Spleen (tissue), 11 donors: ENCODE data around the gene PRKG2. TPM values are rescaled to one million over a fixed set of nuclear protein-coding genes. Genes with fewer than 3 reads are reported as not detected.

Experiments
- DNase-seq: peaks from one replicate; pipeline ENCODE4 v3.0.0-alpha.2; 2020
- H3K27ac ChIP-seq, 8 donors: fragments of 200-600 bp; sonication (generic) in 7 of 8; 1 replicate in 4 of 8; 2 replicates in 4 of 8; pipeline versions ENCODE4 v1.5.0 to v1.8.0; 2016 to 2021; ENCODE audit warnings: inconsistent platforms in 4 of 8, mild to moderate bottlenecking in 4 of 8, moderate library complexity in 1 of 8
- H3K27me3 ChIP-seq, 7 donors: fragments of 200-600 bp; sonication (generic) in 6 of 7; replicated peaks in 1 of 7; 1 replicate in 4 of 7; 2 replicates in 3 of 7; pipeline versions ENCODE4 v1.5.0 to v1.8.0; 2016 to 2021; ENCODE audit warnings: inconsistent platforms in 3 of 7, mild to moderate bottlenecking in 1 of 7
- H3K36me3 ChIP-seq, 6 donors: fragments of 200-600 bp; sonication (generic) in 5 of 6; 1 replicate in 4 of 6; 2 replicates in 2 of 6; pipeline versions ENCODE4 v1.5.0 to v1.8.0; 2016 to 2021; ENCODE audit warnings: inconsistent platforms in 2 of 6
- H3K4me1 ChIP-seq, 6 donors: fragments of 200-600 bp; sonication (generic) in 5 of 6; 1 replicate in 3 of 6; 2 replicates in 3 of 6; pipeline versions ENCODE4 v1.5.0 to v1.8.0; 2016 to 2021; ENCODE audit warnings: inconsistent platforms in 3 of 6
- H3K4me3 ChIP-seq, 8 donors: fragments of 200-600 bp; sonication (generic) in 7 of 8; 1 replicate in 4 of 8; 2 replicates in 4 of 8; pipeline versions ENCODE4 v1.5.0 to v1.8.0; 2016 to 2021; ENCODE audit warnings: inconsistent platforms in 4 of 8, mild to moderate bottlenecking in 4 of 8, moderate library complexity in 2 of 8
- H3K9me3 ChIP-seq, 8 donors: fragments of 200-600 bp; sonication (generic) in 7 of 8; 1 replicate in 4 of 8; 2 replicates in 4 of 8; pipeline versions ENCODE4 v1.5.0 to v1.8.0; 2016 to 2021; ENCODE audit warnings: inconsistent platforms in 4 of 8
- CTCF ChIP-seq, 11 experiments: fragments of 200-600 bp in 7 of 11; fragments of 450-650 bp in 4 of 11; sonication (generic) in 4 of 11; IDR thresholded peaks in 8 of 11; conservative IDR thresholded peaks in 3 of 11; 1 replicate in 7 of 11; 2 replicates in 4 of 11; pipeline versions ENCODE4 v1.4.0 to v1.8.0; 2016 to 2021; ENCODE audit warnings: antibody characterized with exemption in 11 of 11, inconsistent platforms in 4 of 11, mild to moderate bottlenecking in 1 of 11
- POLR2A ChIP-seq, 3 donors: fragments of 450-650 bp; IDR thresholded peaks; one replicate each; pipeline ENCODE4 v1.5.1; 2017; ENCODE audit warnings: antibody characterized with exemption in 3 of 3, mild to moderate bottlenecking in 1 of 3
- POLR2AphosphoS5 ChIP-seq, 3 donors: sonication (generic); formaldehyde crosslinking; IDR thresholded peaks; one replicate each; pipeline ENCODE4 v1.5.1; 2017; ENCODE audit warnings: antibody characterized with exemption in 3 of 3
- WGBS, 5 donors: extraction: QIAGEN DNeasy Blood & Tissue Kit in 3 of 5; methylation state at CpG; one replicate each; pipeline versions ENCODE4 v1.1.5 to v1.1.7; 2013 to 2018; 5-methylcytosine and 5-hydroxymethylcytosine counted together
- intact Hi-C: fragments of 100-400 bp; cut with DNase I; formaldehyde crosslinking; loops from one replicate; pipeline ENCODE4 v1.15.0; 2023; ENCODE audit warnings: low total_unique reads
- polyA plus RNA-seq, 3 donors: library from polyadenylated mRNA; stranded (reverse); fragments of 200-250 nt; gene quantifications; one replicate each; pipeline ENCODE4 v1.2.1, GENCODE V29; 2013
- total RNA-seq, 7 donors: library from RNA; depleted of rRNA in 3 of 7; stranded (reverse); fragments of >200 nt in 3 of 7; fragmentation: NEBNext Ultra II Directional in 4 of 7; extraction: Animal tissue kit (Norgen Biotek cat#: 25700) in 4 of 7; gene quantifications; one replicate each; pipeline versions ENCODE4 v1.1.0 to v1.2.1, GENCODE V29; 2016 to 2021
- donor health status: healthy with polysubstance abuse.
- donor health status: DM: no; HTN: no; CAD: no; lungs with moderate emphysema.
- donor health status: DM: no; HTN: no; CAD: no.
- donor health status: Bipolar disorder and iron deficiency.
- donor health status: healthy.
- donor health status: DM: no; HTN: no; CAD: no.
- donor health status: DM: yes; HTN: yes; CAD: no.

Gene PRKG2
- total and polyA plus RNA-seq, 10 donors = 0.06 to 0.51 (median 0.29) TPM

GRCh38 chr4:81166458-81167160 lies 48.4 kb downstream of the PRKG2 start:
- intact Hi-C loops = no loop called here
- Histone ChIP-seq H3K4me3 (no peak overlapping the region), H3K36me3 (no peaks in the 10 kb centered on the region), H3K9me3 (no peaks in the 10 kb centered on the region), H3K27me3 (no peaks in the 10 kb centered on the region), H3K4me1 (no peaks in the 10 kb centered on the region), H3K27ac (no peak overlapping the region)
- DNase-seq = no peak
- WGBS, 5 donors = 22 to 40% (median 30%) methylated on average over 5 of the region's 5 CpGs
- no peak for TF ChIP-seq POLR2AphosphoS5 (IDR thresholded peaks at IDR 0.05)

GRCh38 chr4:81165861-81166430 lies 49.1 kb downstream of the PRKG2 start:
- Histone ChIP-seq H3K27me3 (no peaks in the 10 kb centered on the region), H3K4me3 (no peak overlapping the region), H3K4me1 (no peaks in the 10 kb centered on the region), H3K27ac (no peak overlapping the region), H3K36me3 (no peaks in the 10 kb centered on the region), H3K9me3 (no peaks in the 10 kb centered on the region)
- 19 to 65% (median 48%) methylated on average over 1 of the region's 1 CpG for WGBS, 5 donors
- intact Hi-C loops = no loop called here
- no peak for TF ChIP-seq POLR2AphosphoS5 (IDR thresholded peaks at IDR 0.05)
- no peak for TF ChIP-seq POLR2A (IDR thresholded peaks at IDR 0.05)
- TF ChIP-seq CTCF (IDR thresholded peaks at IDR 0.05 in 8 of 11, conservative IDR thresholded peaks at IDR 0.05 in 3 of 11) = no peak
- DNase-seq = no peak

GRCh38 chr4:81164623-81165416 lies 50.2 kb downstream of the PRKG2 start:
- H3K4me3 ChIP-seq = no peak overlapping the region
- H3K27me3 ChIP-seq = no peaks in the 10 kb centered on the region
- intact Hi-C loops = no loop called here
- DNase-seq = no peak
- H3K4me1 ChIP-seq = no peaks in the 10 kb centered on the region
- H3K9me3 ChIP-seq = no peaks in the 10 kb centered on the region
- no peak overlapping the region for H3K27ac ChIP-seq
- TF ChIP-seq CTCF (IDR thresholded peaks at IDR 0.05 in 8 of 11, conservative IDR thresholded peaks at IDR 0.05 in 3 of 11) (no peak), POLR2AphosphoS5 (IDR thresholded peaks at IDR 0.05) (no peak)
- whole genome bisulfite sequencing, 5 donors = 83 to 90% (median 88%) methylated on average over 7 of the region's 7 CpGs
- no peaks in the 10 kb centered on the region for H3K36me3 ChIP-seq

- no peaks in the 10 kb centered on the region for H3K9me3 ChIP-seq
- TF ChIP-seq POLR2A (IDR thresholded peaks at IDR 0.05) = no peak
- no peak for DNase-seq
- H3K4me1 ChIP-seq = no peaks in the 10 kb centered on the region
- no peaks in the 10 kb centered on the region for H3K36me3 ChIP-seq
- no peak overlapping the region for H3K27ac ChIP-seq
- WGBS, 5 donors = 65 to 95% (median 90%) methylated on average over 3 of the region's 3 CpGs
- no peaks in the 10 kb centered on the region for H3K27me3 ChIP-seq
- intact Hi-C loops = no loop called here
- no peak overlapping the region for H3K4me3 ChIP-seq
Observed at GRCh38 chr4:81164126-81164525, 50.9 kb downstream of the PRKG2 start.
